ENCODE results near the gene PDE4B. TPM values are rescaled to one million over a fixed set of nuclear protein-coding genes. Genes with fewer than 3 reads are reported as not detected.
A peak's percentile ranks its signal among the peaks of the same experiment; 100 is the strongest.
"Not testable (repeated sequence)": the region's sequence is repeated elsewhere in the genome, so short reads cannot be mapped to it uniquely, and the experiment has no call there.

PDE4B gene
- total RNA-seq, 4 donors from 2014 or later, result 3.7 to 16.6 (median 5.1) TPM

GRCh38 chr1:66403007-66403731 lies 610.5 kb downstream of the PDE4B start:
- TF ChIP-seq EP300 (IDR thresholded peaks at IDR 0.05), result no peak
- TF ChIP-seq POLR2AphosphoS5 (IDR thresholded peaks at IDR 0.05), result no peak
- H3K36me3 ChIP-seq, result no peaks in the 10 kb centered on the region
- DNase-seq (ENCODE audit: extremely low spot score), result no peak
- H3K4me3 ChIP-seq, result no peak overlapping the region
- intact Hi-C loops (cut with DNase I), result no loop called here
- WGBS, result 93% methylated on average over 5 of the region's 5 CpGs
- no peaks in the 10 kb centered on the region for H3K9me3 ChIP-seq
- H3K27ac ChIP-seq (replicated peaks in 1 of 4), result peak overlapping the region in 2 of 4 donors; percentile 21 to 41
- H3K4me1 ChIP-seq, result peaks cover 12 to 20% (median 18%) of the 10 kb centered on the region in 4 donors
- H3K27me3 ChIP-seq, result no peaks in the 10 kb centered on the region

GRCh38 chr1:66405061-66405460 lies 612.4 kb downstream of the PDE4B start:
- 84% methylated on average over 4 of the region's 4 CpGs for WGBS
- Histone ChIP-seq H3K27me3 (no peaks in the 10 kb centered on the region), H3K9me3 (peaks cover 0 to 7% (median 0%) of the 10 kb centered on the region in 4 donors), H3K4me3 (no peak overlapping the region), H3K27ac (replicated peaks in 1 of 4) (no peak overlapping the region), H3K4me1 (peaks cover 12 to 20% (median 18%) of the 10 kb centered on the region in 4 donors), H3K36me3 (no peaks in the 10 kb centered on the region)
- intact Hi-C loops (cut with DNase I), result no loop called here
- no peak for DNase-seq (ENCODE audit: extremely low spot score)
- no peak for TF ChIP-seq EP300 (IDR thresholded peaks at IDR 0.05)
- TF ChIP-seq POLR2A (IDR thresholded peaks at IDR 0.05; ENCODE audit: low read depth), result no peak

DNA sequence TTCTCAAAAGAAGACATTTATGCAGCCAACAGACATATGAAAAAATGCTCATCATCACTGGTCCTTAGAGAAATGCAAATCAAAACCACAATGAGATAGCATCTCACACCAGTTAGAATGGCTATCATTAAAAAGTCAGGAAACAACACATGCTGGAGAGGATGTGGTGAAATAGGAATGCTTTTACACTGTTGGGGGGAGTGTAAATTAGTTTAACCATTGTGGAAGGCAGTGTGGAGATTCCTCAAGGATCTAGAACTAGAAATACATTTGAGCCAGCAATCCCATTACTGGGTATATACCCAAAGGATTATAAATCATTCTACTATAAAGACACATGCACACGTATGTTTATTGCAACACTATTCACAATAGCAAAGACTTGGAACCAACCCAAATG lies 618.8 kb downstream of the PDE4B start:
- H3K9me3 ChIP-seq; H3K4me3 ChIP-seq; H3K27me3 ChIP-seq; H3K36me3 ChIP-seq; intact Hi-C loops (cut with DNase I); DNase-seq (ENCODE audit: extremely low spot score); H3K27ac ChIP-seq (replicated peaks in 1 of 4): not testable (repeated sequence)
- H3K4me1 ChIP-seq, result peaks cover 0 to 11% (median 6%) of the 10 kb centered on the region in 4 donors
- WGBS, result 87% methylated on average over 1 of the region's 1 CpG

GRCh38 chr1:66412704-66413103 lies 620.0 kb downstream of the PDE4B start:
- intact Hi-C loops (cut with DNase I), result no loop called here

DNA sequence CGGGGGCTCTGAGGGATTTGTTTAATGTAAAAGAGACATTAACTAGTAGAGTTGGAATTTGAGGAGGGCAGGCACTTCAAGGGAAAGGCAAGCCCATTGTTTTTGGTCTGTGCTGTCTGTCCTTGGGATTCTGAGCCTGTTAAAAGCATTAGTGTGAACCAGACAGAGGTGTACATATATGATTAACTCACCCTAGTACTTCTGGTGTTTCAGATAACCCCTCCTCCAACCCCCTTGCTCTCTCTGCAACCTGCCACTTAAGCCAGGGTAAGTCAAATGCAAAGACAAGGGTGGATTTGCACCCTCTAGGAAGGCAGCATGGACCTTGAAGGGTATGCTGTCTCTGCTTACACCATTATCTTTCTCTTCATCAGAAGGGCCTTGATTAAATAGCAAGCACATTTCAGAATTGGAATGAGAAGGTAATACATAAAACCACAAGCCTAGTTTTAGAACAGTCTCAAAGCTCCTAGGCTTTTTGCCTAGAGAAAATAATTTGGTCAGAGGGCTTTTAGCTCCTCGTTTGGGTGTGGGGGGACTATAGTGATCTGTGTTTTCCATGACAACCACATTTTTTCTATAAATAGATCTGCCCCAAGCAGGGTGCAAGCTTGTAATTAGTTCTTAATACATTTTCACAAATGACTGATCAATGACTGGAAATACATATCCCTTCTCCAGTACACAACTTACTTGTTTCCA lies 620.6 kb downstream of the PDE4B start:
- no peak for TF ChIP-seq POLR2AphosphoS5 (IDR thresholded peaks at IDR 0.05)
- TF ChIP-seq EP300 (IDR thresholded peaks at IDR 0.05), result no peak
- TF ChIP-seq CTCF (IDR thresholded peaks at IDR 0.05), result no peak
- no peak for TF ChIP-seq POLR2A (IDR thresholded peaks at IDR 0.05; ENCODE audit: low read depth)
- no peaks in the 10 kb centered on the region for H3K36me3 ChIP-seq

More at GRCh38 chr1:66412704-66413103, 620.0 kb downstream of the PDE4B start:
- Histone ChIP-seq H3K36me3 (no peaks in the 10 kb centered on the region), H3K9me3 (peaks cover 0 to 17% (median 14%) of the 10 kb centered on the region in 4 donors), H3K27ac (replicated peaks in 1 of 4) (no peak overlapping the region), H3K4me1 (peaks cover 0 to 11% (median 6%) of the 10 kb centered on the region in 4 donors), H3K27me3 (no peaks in the 10 kb centered on the region), H3K4me3 (no peak overlapping the region)
- DNase-seq (ENCODE audit: extremely low spot score), result no peak
- TF ChIP-seq EP300 (IDR thresholded peaks at IDR 0.05) (no peak), POLR2A (IDR thresholded peaks at IDR 0.05; ENCODE audit: low read depth) (no peak), POLR2AphosphoS5 (IDR thresholded peaks at IDR 0.05) (no peak), CTCF (IDR thresholded peaks at IDR 0.05) (no peak)

DNA sequence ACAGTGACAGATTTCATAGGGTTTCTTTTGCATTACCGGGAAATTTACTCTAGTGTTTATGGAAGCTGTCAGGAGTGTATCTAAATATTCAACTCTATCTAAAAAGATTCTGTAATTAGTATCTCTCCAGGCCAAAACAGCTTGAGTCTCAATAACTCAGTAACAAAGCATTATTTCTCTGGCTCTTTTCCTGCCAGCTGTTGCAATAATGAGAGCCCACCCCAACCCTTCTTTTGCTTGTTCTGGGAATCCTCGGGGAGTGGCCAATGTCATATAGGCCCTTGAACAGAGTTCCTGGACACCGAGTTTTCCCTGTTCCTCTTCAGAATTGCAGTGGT lies 621.1 kb downstream of the PDE4B start:
- TF ChIP-seq POLR2A (IDR thresholded peaks at IDR 0.05; ENCODE audit: low read depth), result no peak
- TF ChIP-seq CTCF (IDR thresholded peaks at IDR 0.05), result no peak
- no peak for TF ChIP-seq EP300 (IDR thresholded peaks at IDR 0.05)
- TF ChIP-seq POLR2AphosphoS5 (IDR thresholded peaks at IDR 0.05), result no peak
- Histone ChIP-seq H3K27me3 (no peaks in the 10 kb centered on the region), H3K9me3 (peaks cover 0 to 21% (median 19%) of the 10 kb centered on the region in 4 donors), H3K36me3 (no peaks in the 10 kb centered on the region), H3K4me1 (peaks cover 0 to 11% (median 6%) of the 10 kb centered on the region in 4 donors), H3K27ac (replicated peaks in 1 of 4) (no peak overlapping the region), H3K4me3 (no peak overlapping the region)
- no peak for DNase-seq (ENCODE audit: extremely low spot score)
- intact Hi-C loops (cut with DNase I), result no loop called here
- 59% methylated on average over 3 of the region's 3 CpGs for WGBS

More for the DNA sequence above, 620.6 kb downstream of the PDE4B start:
- intact Hi-C loops (cut with DNase I), result no loop called here
- H3K4me3 ChIP-seq, result no peak overlapping the region
- no peaks in the 10 kb centered on the region for H3K27me3 ChIP-seq
- DNase-seq (ENCODE audit: extremely low spot score), result peak; percentile 21
- peaks cover 0 to 11% (median 6%) of the 10 kb centered on the region in 4 donors for H3K4me1 ChIP-seq
- H3K27ac ChIP-seq (replicated peaks in 1 of 4), result no peak overlapping the region
- peaks cover 0 to 22% (median 20%) of the 10 kb centered on the region in 4 donors for H3K9me3 ChIP-seq
- WGBS, result 66% methylated on average over 2 of the region's 2 CpGs

Measured in esophagus muscularis mucosa (tissue), 4 donors.